A673 (cell line): ENCODE measurements around the gene C14orf132.

Source experiments
- EZH2 ChIP-seq: fragments of 200-600 bp; sonication (generic); IDR thresholded peaks from 2 replicates; pipeline ENCODE4 v1.6.1; 2017; ENCODE audit warnings: borderline replicate concordance, low read depth, mild to moderate bottlenecking, mixed read lengths, antibody characterized with exemption, low read length; ENCODE audit not compliant: poor library complexity, severe bottlenecking
- TF ChIP-seq, protein P1 (sequence below): fragments of 300-800, 200-600 bp; sonication (generic); conservative IDR thresholded peaks from 2 replicates; pipeline ENCODE4 v1.5.1; 2017; ENCODE audit warnings: low read depth, mild to moderate bottlenecking, antibody characterized with exemption, low read length, moderate library complexity, mixed read lengths

DNA sequence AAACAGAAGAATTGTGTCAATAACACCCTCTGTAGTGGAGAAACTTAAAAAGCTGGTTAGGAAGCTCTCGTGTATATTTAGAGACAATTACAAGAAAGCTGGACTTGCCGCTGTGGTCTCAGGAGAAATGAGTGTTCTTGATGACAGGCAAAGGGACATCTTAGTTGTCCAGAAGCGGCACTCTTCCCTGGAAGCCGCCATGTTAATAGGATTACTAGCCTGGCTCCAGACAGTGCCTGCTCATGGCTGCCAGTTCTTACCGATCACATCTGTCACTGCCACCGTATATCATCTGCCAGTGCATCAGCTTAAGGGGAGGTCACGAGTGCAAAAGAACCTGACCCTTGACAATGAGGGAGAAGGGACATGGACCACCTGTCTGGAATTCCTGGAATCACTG lies 48.9 kb downstream of the C14orf132 start:
- TF ChIP-seq, protein P1, sequence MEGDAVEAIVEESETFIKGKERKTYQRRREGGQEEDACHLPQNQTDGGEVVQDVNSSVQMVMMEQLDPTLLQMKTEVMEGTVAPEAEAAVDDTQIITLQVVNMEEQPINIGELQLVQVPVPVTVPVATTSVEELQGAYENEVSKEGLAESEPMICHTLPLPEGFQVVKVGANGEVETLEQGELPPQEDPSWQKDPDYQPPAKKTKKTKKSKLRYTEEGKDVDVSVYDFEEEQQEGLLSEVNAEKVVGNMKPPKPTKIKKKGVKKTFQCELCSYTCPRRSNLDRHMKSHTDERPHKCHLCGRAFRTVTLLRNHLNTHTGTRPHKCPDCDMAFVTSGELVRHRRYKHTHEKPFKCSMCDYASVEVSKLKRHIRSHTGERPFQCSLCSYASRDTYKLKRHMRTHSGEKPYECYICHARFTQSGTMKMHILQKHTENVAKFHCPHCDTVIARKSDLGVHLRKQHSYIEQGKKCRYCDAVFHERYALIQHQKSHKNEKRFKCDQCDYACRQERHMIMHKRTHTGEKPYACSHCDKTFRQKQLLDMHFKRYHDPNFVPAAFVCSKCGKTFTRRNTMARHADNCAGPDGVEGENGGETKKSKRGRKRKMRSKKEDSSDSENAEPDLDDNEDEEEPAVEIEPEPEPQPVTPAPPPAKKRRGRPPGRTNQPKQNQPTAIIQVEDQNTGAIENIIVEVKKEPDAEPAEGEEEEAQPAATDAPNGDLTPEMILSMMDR: no peak
- no peak for TF ChIP-seq EZH2
